Gastrocnemius medialis (tissue), 4 donors: ENCODE results near the gene MTOR.

ENCODE experiments used
- POLR2A ChIP-seq, 2 donors: fragments of 450-650 bp; IDR thresholded peaks; one replicate each; pipeline ENCODE4 v1.6.1; 2017; ENCODE audit warnings: antibody characterized with exemption in 2 of 2, mild to moderate bottlenecking in 2 of 2, moderate library complexity in 2 of 2
- TF ChIP-seq, protein P1 (sequence below), 5 experiments: fragments of 450-650 bp in 3 of 5; fragments of 200-600 bp in 2 of 5; sonication (generic) in 2 of 5; IDR thresholded peaks in 4 of 5; conservative IDR thresholded peaks in 1 of 5; 1 replicate in 4 of 5; 2 replicates in 1 of 5; pipeline ENCODE4 v1.5.1; 2016 to 2019; ENCODE audit warnings: antibody characterized with exemption in 5 of 5, mild to moderate bottlenecking in 3 of 5, moderate library complexity in 3 of 5

DNA sequence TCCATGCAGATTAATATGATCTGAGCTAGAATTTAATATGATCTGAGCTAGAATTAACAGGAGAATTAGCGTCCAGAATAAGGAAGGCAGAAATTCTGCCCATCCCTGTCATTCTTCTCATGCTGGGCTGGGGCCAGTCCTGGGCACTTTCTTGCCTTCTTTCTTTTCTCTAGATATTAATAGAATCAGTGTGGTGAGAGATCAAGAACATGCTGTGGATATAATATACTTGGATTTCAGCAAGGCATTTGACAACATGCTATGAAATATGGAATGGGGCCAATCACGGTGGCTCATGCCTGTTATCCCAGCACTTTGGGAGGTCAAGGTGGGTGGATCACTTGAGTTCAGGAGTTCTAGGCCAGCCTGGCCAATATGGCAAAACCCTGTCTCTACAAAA, 28.7 kb upstream of the MTOR start:
- no peak for TF ChIP-seq POLR2A (IDR thresholded peaks at IDR 0.05)
- TF ChIP-seq, protein P1, sequence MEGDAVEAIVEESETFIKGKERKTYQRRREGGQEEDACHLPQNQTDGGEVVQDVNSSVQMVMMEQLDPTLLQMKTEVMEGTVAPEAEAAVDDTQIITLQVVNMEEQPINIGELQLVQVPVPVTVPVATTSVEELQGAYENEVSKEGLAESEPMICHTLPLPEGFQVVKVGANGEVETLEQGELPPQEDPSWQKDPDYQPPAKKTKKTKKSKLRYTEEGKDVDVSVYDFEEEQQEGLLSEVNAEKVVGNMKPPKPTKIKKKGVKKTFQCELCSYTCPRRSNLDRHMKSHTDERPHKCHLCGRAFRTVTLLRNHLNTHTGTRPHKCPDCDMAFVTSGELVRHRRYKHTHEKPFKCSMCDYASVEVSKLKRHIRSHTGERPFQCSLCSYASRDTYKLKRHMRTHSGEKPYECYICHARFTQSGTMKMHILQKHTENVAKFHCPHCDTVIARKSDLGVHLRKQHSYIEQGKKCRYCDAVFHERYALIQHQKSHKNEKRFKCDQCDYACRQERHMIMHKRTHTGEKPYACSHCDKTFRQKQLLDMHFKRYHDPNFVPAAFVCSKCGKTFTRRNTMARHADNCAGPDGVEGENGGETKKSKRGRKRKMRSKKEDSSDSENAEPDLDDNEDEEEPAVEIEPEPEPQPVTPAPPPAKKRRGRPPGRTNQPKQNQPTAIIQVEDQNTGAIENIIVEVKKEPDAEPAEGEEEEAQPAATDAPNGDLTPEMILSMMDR (IDR thresholded peaks at IDR 0.05 in 4 of 5, conservative IDR thresholded peaks at IDR 0.05 in 1 of 5): no peak
